Adipocyte (in vitro differentiated cells): ENCODE measurements around the gene GALR2.
"Not testable (repeated sequence)": the region's sequence is repeated elsewhere in the genome, so short reads cannot be mapped to it uniquely, and the experiment has no call there.

ENCODE experiments used
- DNase-seq: peaks from one replicate; pipeline ENCODE4 v3.0.0-alpha.2; 2015; ENCODE audit warnings: low read depth
- H3K27me3 ChIP-seq: replicated peaks from 2 replicates; pipeline ENCODE4 v1.7.0; 2013; ENCODE audit warnings: mild to moderate bottlenecking, low read length, moderate library complexity; ENCODE audit not compliant: control insufficient read depth, insufficient read depth
- H3K36me3 ChIP-seq: 2 replicates; pipeline ENCODE4 v1.7.0; 2013; ENCODE audit warnings: low read length, mild to moderate bottlenecking, moderate library complexity; ENCODE audit not compliant: control insufficient read depth, insufficient read depth, severe bottlenecking
- H3K4me1 ChIP-seq: 2 replicates; pipeline ENCODE4 v1.7.0; 2013; ENCODE audit warnings: mild to moderate bottlenecking, low read length, moderate library complexity; ENCODE audit not compliant: control insufficient read depth, insufficient read depth
- H3K4me3 ChIP-seq: 2 replicates; pipeline ENCODE4 v1.7.0; 2013; ENCODE audit warnings: mild to moderate bottlenecking, low read length, moderate library complexity
- H3K9ac ChIP-seq: 2 replicates; pipeline ENCODE4 v1.7.0; 2013; ENCODE audit warnings: mild to moderate bottlenecking, low read length, moderate library complexity
- H3K9me3 ChIP-seq: 2 replicates; pipeline ENCODE4 v1.7.0; 2013; ENCODE audit warnings: mild to moderate bottlenecking, low read length, moderate library complexity; ENCODE audit not compliant: control insufficient read depth

Gene GALR2

DNA sequence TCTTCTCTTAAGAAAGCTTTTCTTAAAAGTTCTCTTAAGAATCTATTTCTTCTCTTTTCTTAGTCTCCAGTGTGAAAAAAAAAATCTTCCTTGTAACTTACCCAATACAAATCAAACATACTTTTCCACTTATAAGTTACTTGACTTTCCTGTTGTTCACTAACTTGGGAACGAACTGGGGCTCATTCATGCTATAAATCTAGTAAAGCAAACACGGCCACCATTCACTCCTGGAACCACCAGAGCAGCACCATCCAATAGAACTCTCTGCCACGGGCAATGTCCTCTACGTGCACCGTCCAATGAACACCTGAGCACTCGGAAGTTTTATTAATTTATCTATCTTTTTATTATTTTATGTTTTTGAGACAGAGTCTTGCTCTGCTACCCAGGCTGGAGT lies 23.0 kb upstream of the GALR2 start:
- no peak for DNase-seq
- H3K9ac ChIP-seq = no peak overlapping the region
- no peaks in the 10 kb centered on the region for H3K27me3 ChIP-seq
- H3K36me3 ChIP-seq = peaks cover 77% of the 10 kb centered on the region
- no peak overlapping the region for H3K4me3 ChIP-seq
- H3K9me3 ChIP-seq = no peaks in the 10 kb centered on the region
- peaks cover 9% of the 10 kb centered on the region for H3K4me1 ChIP-seq

DNA sequence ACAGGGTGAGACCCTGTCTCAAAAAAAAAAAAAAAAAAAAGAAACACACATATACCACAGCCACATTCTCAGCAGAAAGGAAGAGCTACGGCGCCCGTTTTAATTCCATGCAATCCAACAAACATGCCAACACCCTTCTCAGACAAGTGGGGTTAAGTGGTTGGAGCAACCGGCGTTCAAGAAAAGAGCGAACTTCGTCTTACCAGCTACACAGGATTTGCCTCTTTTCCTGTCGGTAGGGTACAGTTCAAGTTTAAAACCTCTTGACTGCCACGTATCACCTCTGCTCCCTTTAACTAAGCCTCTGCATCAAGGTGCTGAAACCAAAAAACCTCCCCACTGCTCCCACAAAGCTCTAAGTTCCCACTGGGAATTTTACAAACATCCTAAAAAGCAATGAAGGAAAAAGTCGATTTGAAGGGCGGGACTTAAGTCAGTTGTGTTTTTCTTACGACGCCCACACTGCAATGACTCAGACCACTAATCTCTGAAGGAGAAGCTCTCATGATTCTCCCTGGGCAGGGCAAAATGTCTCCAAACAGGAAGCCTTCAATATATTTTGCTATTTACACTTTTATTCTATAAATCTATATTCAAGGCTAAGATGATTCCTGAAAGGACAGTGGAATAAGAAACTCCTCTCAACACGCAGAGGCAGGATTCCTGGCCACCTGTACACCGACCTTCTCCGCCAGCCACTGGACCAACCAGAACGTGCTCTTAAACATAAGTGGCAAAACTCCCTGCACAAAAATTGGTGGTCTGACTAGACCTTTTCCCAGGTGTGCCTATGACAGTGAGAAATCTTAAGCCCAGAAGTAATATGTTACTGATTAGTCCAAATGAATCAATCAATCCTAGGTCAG lies 21.1 kb upstream of the GALR2 start:
- peak; percentile 64 for DNase-seq
- peak overlapping the region; percentile 36 for H3K4me3 ChIP-seq
- no peaks in the 10 kb centered on the region for H3K9me3 ChIP-seq
- H3K36me3 ChIP-seq = peaks cover 78% of the 10 kb centered on the region
- peaks cover 9% of the 10 kb centered on the region for H3K4me1 ChIP-seq
- no peaks in the 10 kb centered on the region for H3K27me3 ChIP-seq
- H3K9ac ChIP-seq = no peak overlapping the region

DNA sequence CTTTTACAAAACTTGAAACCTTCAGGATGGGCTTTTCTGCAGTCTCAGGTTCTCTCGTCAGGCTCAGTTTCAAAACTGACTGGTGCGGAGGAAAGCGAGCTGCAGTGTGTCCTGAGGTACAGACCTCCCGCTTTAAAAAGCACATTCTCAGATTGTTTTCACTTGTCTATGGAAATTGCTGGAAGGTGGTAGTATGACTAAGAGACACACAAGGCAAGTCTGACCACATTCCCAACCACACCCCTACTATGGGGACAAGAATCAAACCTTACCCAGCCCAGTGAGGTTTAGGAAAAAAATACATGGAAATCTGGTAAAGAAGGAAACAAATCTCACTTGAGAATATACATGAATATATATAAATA lies 20.5 kb upstream of the GALR2 start:
- Histone ChIP-seq H3K9me3 (no peaks in the 10 kb centered on the region), H3K4me3 (peak overlapping the region; percentile 36), H3K27me3 (no peaks in the 10 kb centered on the region), H3K4me1 (peaks cover 9% of the 10 kb centered on the region), H3K9ac (no peak overlapping the region), H3K36me3 (peaks cover 78% of the 10 kb centered on the region)
- DNase-seq = no peak

DNA sequence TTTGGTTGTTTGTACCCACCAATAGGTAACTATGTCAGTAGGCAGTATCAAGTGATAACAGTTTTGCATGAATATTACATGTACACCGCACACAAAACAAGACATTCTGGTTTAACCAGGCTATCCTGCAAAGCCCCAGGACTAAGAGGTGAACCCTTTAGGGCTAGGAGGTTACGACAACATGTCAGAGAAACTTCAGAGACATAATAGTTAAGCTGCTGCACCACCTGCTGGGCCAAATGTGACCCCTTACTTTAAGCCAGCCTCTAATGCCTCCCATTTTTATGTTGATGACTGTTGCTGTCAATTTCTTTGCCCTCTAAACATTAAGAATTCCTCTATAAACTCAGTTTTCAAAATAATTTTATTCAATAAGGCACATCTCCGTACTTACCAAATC lies 17.7 kb upstream of the GALR2 start:
- DNase-seq = no peak
- H3K4me3 ChIP-seq = no peak overlapping the region
- H3K9me3 ChIP-seq = no peaks in the 10 kb centered on the region
- H3K27me3 ChIP-seq = no peaks in the 10 kb centered on the region
- peaks cover 80% of the 10 kb centered on the region for H3K36me3 ChIP-seq
- H3K9ac ChIP-seq = no peak overlapping the region
- H3K4me1 ChIP-seq = peaks cover 5% of the 10 kb centered on the region

- H3K9ac ChIP-seq, H3K4me3 ChIP-seq, H3K27me3 ChIP-seq, H3K4me1 ChIP-seq, DNase-seq, H3K9me3 ChIP-seq: not testable (repeated sequence)
- H3K36me3 ChIP-seq = peaks cover 89% of the 10 kb centered on the region
These were observed 16.3 kb upstream of the GALR2 start for GRCh38 chr17:76058264-76058663.

DNA sequence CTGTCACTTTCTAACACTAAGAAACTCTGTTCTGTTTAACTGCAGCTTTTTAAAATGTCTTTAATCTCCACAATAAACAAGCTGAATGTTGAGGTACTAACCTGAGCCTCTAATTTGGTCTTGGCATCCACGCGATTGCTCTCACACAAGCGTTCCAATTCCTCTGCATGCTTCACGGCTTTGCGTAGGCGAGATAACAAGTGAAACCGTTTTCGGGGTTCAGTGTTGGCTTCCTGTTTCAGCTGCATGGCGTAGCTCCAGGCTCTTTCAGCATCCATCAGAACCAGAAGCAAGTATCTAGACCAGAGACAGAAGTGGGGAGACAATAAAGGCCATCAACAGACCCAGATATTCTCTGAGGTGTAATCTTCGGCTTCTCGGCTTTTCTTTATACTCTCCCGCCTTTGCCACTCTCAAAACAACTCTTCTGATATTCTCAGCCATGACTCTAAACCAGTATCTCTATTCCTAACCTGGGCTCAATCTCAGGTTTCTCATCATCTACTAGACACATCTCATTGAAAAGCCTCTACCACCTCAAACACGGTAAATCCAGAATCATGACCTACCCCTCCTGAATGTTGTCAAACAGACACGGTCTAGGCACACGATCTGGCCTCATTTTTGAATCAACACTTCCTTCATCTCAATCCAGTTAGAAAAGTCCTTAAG lies 10.6 kb upstream of the GALR2 start:
- Histone ChIP-seq H3K36me3 (peaks cover 90% of the 10 kb centered on the region), H3K4me3 (no peak overlapping the region), H3K9me3 (no peaks in the 10 kb centered on the region), H3K9ac (no peak overlapping the region), H3K27me3 (no peaks in the 10 kb centered on the region), H3K4me1 (no peaks in the 10 kb centered on the region)
- DNase-seq = no peak

- H3K27me3 ChIP-seq = no peaks in the 10 kb centered on the region
- H3K9me3 ChIP-seq = no peaks in the 10 kb centered on the region
- H3K4me1 ChIP-seq = peaks cover 3% of the 10 kb centered on the region
- no peak overlapping the region for H3K4me3 ChIP-seq
- DNase-seq = no peak
- no peak overlapping the region for H3K9ac ChIP-seq
- peaks cover 73% of the 10 kb centered on the region for H3K36me3 ChIP-seq
These were observed 8.8 kb upstream of the GALR2 start for GRCh38 chr17:76065775-76066174.

GRCh38 chr17:76071531-76072147 lies 2.9 kb upstream of the GALR2 start:
- Histone ChIP-seq H3K27me3 (peaks cover 23% of the 10 kb centered on the region), H3K4me1 (peaks cover 16% of the 10 kb centered on the region)
- DNase-seq = no peak

GRCh38 chr17:76072148-76072858 lies 2.3 kb upstream of the GALR2 start, which contains the start of gene SRP68:
Gene SRP68, minus strand, starts transcription at chr17:76072517. Its CDS starts 26 bp downstream, at chr17:76072491.
- peak within 1 kb of the TSS; percentile 90 for H3K9ac ChIP-seq
- peaks cover 12% of the 10 kb centered on the region for H3K36me3 ChIP-seq
- H3K9me3 ChIP-seq = no peaks in the 10 kb centered on the region
- DNase-seq = peak; percentile 97
- H3K4me3 ChIP-seq = peak within 1 kb of the TSS; percentile 92
- peaks cover 16% of the 10 kb centered on the region for H3K4me1 ChIP-seq
- H3K27me3 ChIP-seq = peaks cover 29% of the 10 kb centered on the region

More at GRCh38 chr17:76071531-76072147, 2.9 kb upstream of the GALR2 start:
- Histone ChIP-seq H3K4me3 (peak overlapping the region; percentile 92), H3K9me3 (no peaks in the 10 kb centered on the region), H3K36me3 (peaks cover 19% of the 10 kb centered on the region), H3K9ac (peak overlapping the region; percentile 90)

GRCh38 chr17:76075364-76076145 lies 974 bp downstream of the GALR2 start:
- Histone ChIP-seq H3K4me1 (peaks cover 15% of the 10 kb centered on the region), H3K9ac (no peak overlapping the region), H3K36me3 (no peaks in the 10 kb centered on the region), H3K4me3 (no peak overlapping the region), H3K9me3 (no peaks in the 10 kb centered on the region), H3K27me3 (peaks cover 54% of the 10 kb centered on the region)
- DNase-seq = peak; percentile 45
